ENCODE data around the gene SLC49A4. TPM values are rescaled to one million over a fixed set of nuclear protein-coding genes. Genes with fewer than 3 reads are reported as not detected.

Gene SLC49A4
- total RNA-seq, 4 donors from 2014 or later, result 2.4 to 29.9 (median 20.1) TPM

GRCh38 chr3:122859021-122859805 is 64.3 kb downstream of the SLC49A4 start:
- Histone ChIP-seq H3K36me3 (peaks cover 0 to 10% (median 2%) of the 10 kb centered on the region in 4 donors), H3K4me3 (no peak overlapping the region), H3K4me1 (peaks cover 0 to 4% (median 0%) of the 10 kb centered on the region in 4 donors), H3K27me3 (no peaks in the 10 kb centered on the region), H3K9me3 (no peaks in the 10 kb centered on the region), H3K27ac (no peak overlapping the region)
- intact Hi-C loops (cut with DNase I; ENCODE audit: low total_unique reads), result no loop called here
- TF ChIP-seq POLR2AphosphoS5 (IDR thresholded peaks at IDR 0.05) (no peak), CTCF (IDR thresholded peaks at IDR 0.05) (no peak), POLR2A (IDR thresholded peaks at IDR 0.05) (no peak), EP300 (IDR thresholded peaks at IDR 0.05; ENCODE audit: low read depth) (no peak)
- 94 to 98% methylated on average over 5 of the region's 5 CpGs for WGBS, 2 donors (ENCODE audit: low coverage in 1 of 2)
- in situ Hi-C loops (cut with MboI; ENCODE audit: low pct_ligation_motif_present in 1 of 4, low pct_unique_long_range_greater_than_20kb in 1 of 4, low sequenced_read_pairs in 3 of 4), result no loop called here
- DNase-seq, result no peak

- intact Hi-C loops (cut with DNase I; ENCODE audit: low total_unique reads) (no loop called here), in situ Hi-C loops (cut with MboI; ENCODE audit: low pct_ligation_motif_present in 1 of 4, low pct_unique_long_range_greater_than_20kb in 1 of 4, low sequenced_read_pairs in 3 of 4) (no loop called here)
- Histone ChIP-seq H3K4me1 (no peaks in the 10 kb centered on the region), H3K36me3 (peaks cover 0 to 10% (median 2%) of the 10 kb centered on the region in 4 donors), H3K4me3 (no peak overlapping the region), H3K9me3 (no peaks in the 10 kb centered on the region), H3K27ac (no peak overlapping the region), H3K27me3 (no peaks in the 10 kb centered on the region)
- DNase-seq, result no peak
- TF ChIP-seq EP300 (IDR thresholded peaks at IDR 0.05; ENCODE audit: low read depth), result no peak
Observed at GRCh38 chr3:122862381-122862780, 67.5 kb downstream of the SLC49A4 start.

- in situ Hi-C loops (cut with MboI; ENCODE audit: low pct_ligation_motif_present in 1 of 4, low pct_unique_long_range_greater_than_20kb in 1 of 4, low sequenced_read_pairs in 3 of 4), result no loop called here
- no peak for TF ChIP-seq POLR2AphosphoS5 (IDR thresholded peaks at IDR 0.05)
- TF ChIP-seq EP300 (IDR thresholded peaks at IDR 0.05; ENCODE audit: low read depth), result no peak
- TF ChIP-seq POLR2A (IDR thresholded peaks at IDR 0.05), result no peak
- no peak for TF ChIP-seq CTCF (IDR thresholded peaks at IDR 0.05)
- Histone ChIP-seq H3K4me1 (no peaks in the 10 kb centered on the region), H3K9me3 (no peaks in the 10 kb centered on the region), H3K4me3 (no peak overlapping the region), H3K27ac (no peak overlapping the region), H3K27me3 (no peaks in the 10 kb centered on the region), H3K36me3 (peaks cover 0 to 10% (median 2%) of the 10 kb centered on the region in 4 donors)
- intact Hi-C loops (cut with DNase I; ENCODE audit: low total_unique reads), result no loop called here
- no peak for DNase-seq
Observed at GRCh38 chr3:122864498-122864897, 69.6 kb downstream of the SLC49A4 start.

- no peak overlapping the region for H3K4me3 ChIP-seq
Observed at GRCh38 chr3:122868322-122868721, 73.5 kb downstream of the SLC49A4 start.

More at GRCh38 chr3:122868322-122868721, 73.5 kb downstream of the SLC49A4 start:
- Histone ChIP-seq H3K36me3 (no peaks in the 10 kb centered on the region), H3K27ac (no peak overlapping the region), H3K4me1 (no peaks in the 10 kb centered on the region), H3K27me3 (no peaks in the 10 kb centered on the region), H3K9me3 (no peaks in the 10 kb centered on the region)
- no peak for DNase-seq
- in situ Hi-C loops (cut with MboI; ENCODE audit: low pct_ligation_motif_present in 1 of 4, low pct_unique_long_range_greater_than_20kb in 1 of 4, low sequenced_read_pairs in 3 of 4) (no loop called here), intact Hi-C loops (cut with DNase I; ENCODE audit: low total_unique reads) (no loop called here)
- TF ChIP-seq POLR2AphosphoS5 (IDR thresholded peaks at IDR 0.05) (no peak), CTCF (IDR thresholded peaks at IDR 0.05) (no peak), POLR2A (IDR thresholded peaks at IDR 0.05) (no peak), EP300 (IDR thresholded peaks at IDR 0.05; ENCODE audit: low read depth) (no peak)
